ENCODE results near the gene RGS8.

RGS8 gene

GRCh38 chr1:182687361-182687760 is 3.0 kb upstream of the RGS8 start:
- DNase-seq (ENCODE audit: extremely low read depth, low read depth): no peak
- TF ChIP-seq CTCF (IDR thresholded peaks at IDR 0.05; ENCODE audit: low read depth, low read length): no peak

GRCh38 chr1:182686446-182686845 is 2.1 kb upstream of the RGS8 start:
- DNase-seq (ENCODE audit: extremely low read depth, low read depth): no peak

GRCh38 chr1:182685215-182685614 is 828 bp upstream of the RGS8 start:
- DNase-seq (ENCODE audit: extremely low read depth, low read depth): no peak
- no peak for TF ChIP-seq CTCF (IDR thresholded peaks at IDR 0.05; ENCODE audit: low read depth, low read length)

More at GRCh38 chr1:182686446-182686845, 2.1 kb upstream of the RGS8 start:
- TF ChIP-seq CTCF (IDR thresholded peaks at IDR 0.05; ENCODE audit: low read depth, low read length): no peak

GRCh38 chr1:182682898-182683501 is 1.4 kb downstream of the RGS8 start:
- TF ChIP-seq CTCF (IDR thresholded peaks at IDR 0.05; ENCODE audit: low read depth, low read length): no peak
- DNase-seq (ENCODE audit: extremely low read depth, low read depth): no peak

- no peak for TF ChIP-seq CTCF (IDR thresholded peaks at IDR 0.05; ENCODE audit: low read depth, low read length)
- no peak for DNase-seq (ENCODE audit: extremely low read depth, low read depth)
Measured at GRCh38 chr1:182682406-182682805, 2.0 kb downstream of the RGS8 start.

GRCh38 chr1:182681568-182681912 is 2.8 kb downstream of the RGS8 start:
- DNase-seq (ENCODE audit: extremely low read depth, low read depth): no peak
- TF ChIP-seq CTCF (IDR thresholded peaks at IDR 0.05; ENCODE audit: low read depth, low read length): no peak

GRCh38 chr1:182680901-182681567 is 3.4 kb downstream of the RGS8 start:
- TF ChIP-seq CTCF (IDR thresholded peaks at IDR 0.05; ENCODE audit: low read depth, low read length): no peak
- DNase-seq (ENCODE audit: extremely low read depth, low read depth): no peak
